Measurements from ENCODE around the gene CLK4. TPM values are rescaled to one million over a fixed set of nuclear protein-coding genes. Genes with fewer than 3 reads are reported as not detected.

Gene CLK4
- total RNA-seq, 1 experiment from 2014 or later: 9.8 TPM

GRCh38 chr5:178640331-178641045, 13.6 kb upstream of the CLK4 start:
- H3K27ac ChIP-seq (ENCODE audit: low read depth, low read length): no peak overlapping the region
- no peaks in the 10 kb centered on the region for H3K79me2 ChIP-seq (ENCODE audit: insufficient read depth, low read length)
- no peak overlapping the region for H3K4me2 ChIP-seq (ENCODE audit: low read length)
- ChIA-PET POLR2A (no interaction called here), CTCF (no interaction called here), RAD21 (ENCODE audit: low non-redundant PET in 1 of 2, low total read pairs in 2 of 2, uncharacterized antibody in 2 of 2, unreplicated experiment in 2 of 2) (no interaction called here)
- H3K27me3 ChIP-seq (ENCODE audit: insufficient read depth, low read length): no peaks in the 10 kb centered on the region
- no TSS peak for BruUV-seq (replicated peaks)
- no peak for DNase-seq (ENCODE audit: low read depth, low spot score)
- no peak overlapping the region for H3K9ac ChIP-seq (ENCODE audit: low read length)
- 0 out of 2 replicates have a peak, but pooled peaks cover 2% of the 10 kb centered on the region for H3K9me2 ChIP-seq (ENCODE audit: insufficient read depth)
- ATAC-seq: no peak
- intact Hi-C loops (cut with micrococcal nuclease): no loop called here
- TF ChIP-seq SIN3A (IDR thresholded peaks at IDR 0.05; ENCODE audit: low read depth): no peak
- no peak for TF ChIP-seq RAD21 (IDR thresholded peaks at IDR 0.05; ENCODE audit: low read depth)
- TF ChIP-seq CEBPB (IDR thresholded peaks at IDR 0.05; ENCODE audit: low read depth): no peak
- no peak for TF ChIP-seq CBX3 (IDR thresholded peaks at IDR 0.05; ENCODE audit: low read depth)
- TF ChIP-seq SRF (IDR thresholded peaks at IDR 0.05; ENCODE audit: low read depth): no peak
- TF ChIP-seq ZBTB33 (IDR thresholded peaks at IDR 0.05; ENCODE audit: extremely low read depth, insufficient replicate concordance, low read length): no peak
- no peak for TF ChIP-seq POLR2A (IDR thresholded peaks at IDR 0.05; ENCODE audit: borderline replicate concordance, extremely low read depth, insufficient read depth, insufficient read length)
- no peak for TF ChIP-seq JUND (IDR thresholded peaks at IDR 0.05)
- no peak for TF ChIP-seq POLR2AphosphoS5 (IDR thresholded peaks at IDR 0.05; ENCODE audit: low read depth, low read length)
- TF ChIP-seq EZH2phosphoT487 (IDR thresholded peaks at IDR 0.05; ENCODE audit: borderline replicate concordance): no peak
- no peak for TF ChIP-seq ATF3 (IDR thresholded peaks at IDR 0.05)
- TF ChIP-seq, protein P1, sequence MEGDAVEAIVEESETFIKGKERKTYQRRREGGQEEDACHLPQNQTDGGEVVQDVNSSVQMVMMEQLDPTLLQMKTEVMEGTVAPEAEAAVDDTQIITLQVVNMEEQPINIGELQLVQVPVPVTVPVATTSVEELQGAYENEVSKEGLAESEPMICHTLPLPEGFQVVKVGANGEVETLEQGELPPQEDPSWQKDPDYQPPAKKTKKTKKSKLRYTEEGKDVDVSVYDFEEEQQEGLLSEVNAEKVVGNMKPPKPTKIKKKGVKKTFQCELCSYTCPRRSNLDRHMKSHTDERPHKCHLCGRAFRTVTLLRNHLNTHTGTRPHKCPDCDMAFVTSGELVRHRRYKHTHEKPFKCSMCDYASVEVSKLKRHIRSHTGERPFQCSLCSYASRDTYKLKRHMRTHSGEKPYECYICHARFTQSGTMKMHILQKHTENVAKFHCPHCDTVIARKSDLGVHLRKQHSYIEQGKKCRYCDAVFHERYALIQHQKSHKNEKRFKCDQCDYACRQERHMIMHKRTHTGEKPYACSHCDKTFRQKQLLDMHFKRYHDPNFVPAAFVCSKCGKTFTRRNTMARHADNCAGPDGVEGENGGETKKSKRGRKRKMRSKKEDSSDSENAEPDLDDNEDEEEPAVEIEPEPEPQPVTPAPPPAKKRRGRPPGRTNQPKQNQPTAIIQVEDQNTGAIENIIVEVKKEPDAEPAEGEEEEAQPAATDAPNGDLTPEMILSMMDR (IDR thresholded peaks at IDR 0.05 in 2 of 3, conservative IDR thresholded peaks at IDR 0.05 in 1 of 3; ENCODE audit: borderline replicate concordance in 1 of 3, insufficient read depth in 1 of 3, low read depth in 2 of 3, low read length in 2 of 3): no peak
- no peak for TF ChIP-seq SP1 (IDR thresholded peaks at IDR 0.05; ENCODE audit: low read depth)
- TF ChIP-seq TCF7L2 (IDR thresholded peaks at IDR 0.05; ENCODE audit: borderline replicate concordance, extremely low read depth, insufficient read depth, insufficient read length): no peak
- no peak for TF ChIP-seq FOSL1 (IDR thresholded peaks at IDR 0.05; ENCODE audit: low read depth)
- no peak for TF ChIP-seq EZH2 (IDR thresholded peaks at IDR 0.05)
- H3K4me1 ChIP-seq (ENCODE audit: control insufficient read depth in 1 of 2, insufficient read depth in 2 of 2, low read length in 2 of 2): peaks cover 3 to 11% of the 10 kb centered on the region in 2 experiments; a peak in 2 of 4 replicates
- H3K4me3 ChIP-seq (replicated peaks in 1 of 2; ENCODE audit: low read depth in 1 of 2, low read length in 2 of 2): no peak overlapping the region
- H3K36me3 ChIP-seq (ENCODE audit: control insufficient read depth in 1 of 2, insufficient read depth in 2 of 2, low read length in 2 of 2): no peaks in the 10 kb centered on the region
- H3K9me3 ChIP-seq (ENCODE audit: control insufficient read depth in 1 of 2, insufficient read depth in 1 of 2, low read depth in 1 of 2, low read length in 2 of 2): no peaks in the 10 kb centered on the region; a peak in 1 of 4 replicates
- H2AFZ ChIP-seq (ENCODE audit: low read depth, low read length, poor library complexity, severe bottlenecking): no peak overlapping the region
- no peaks in the 10 kb centered on the region for H4K20me1 ChIP-seq (ENCODE audit: insufficient read depth)
